Measurements from ENCODE around the gene GLMN.

- no peak for TF ChIP-seq CTCF (IDR thresholded peaks at IDR 0.05; ENCODE audit: low read length)
- no peak for TF ChIP-seq EZH2 (optimal IDR thresholded peaks at IDR 0.05; ENCODE audit: low read depth, low read length)
These were observed 81.1 kb downstream of the GLMN start, which contains the start of gene C1orf146 for GRCh38 chr1:92217721-92218120.
